HG02943 (cell line): ENCODE results near the gene LRFN5.
"Not testable (repeated sequence)": the region's sequence is repeated elsewhere in the genome, so short reads cannot be mapped to it uniquely, and the experiment has no call there.

ENCODE experiments used
- ATAC-seq: cut with Tn5 transposase; IDR thresholded peaks from one replicate; pipeline ENCODE4 v1.9.1; 2021; ENCODE audit warnings: mild to moderate bottlenecking, low read depth, moderate library complexity; ENCODE audit not compliant: unreplicated experiment

LRFN5 gene

DNA sequence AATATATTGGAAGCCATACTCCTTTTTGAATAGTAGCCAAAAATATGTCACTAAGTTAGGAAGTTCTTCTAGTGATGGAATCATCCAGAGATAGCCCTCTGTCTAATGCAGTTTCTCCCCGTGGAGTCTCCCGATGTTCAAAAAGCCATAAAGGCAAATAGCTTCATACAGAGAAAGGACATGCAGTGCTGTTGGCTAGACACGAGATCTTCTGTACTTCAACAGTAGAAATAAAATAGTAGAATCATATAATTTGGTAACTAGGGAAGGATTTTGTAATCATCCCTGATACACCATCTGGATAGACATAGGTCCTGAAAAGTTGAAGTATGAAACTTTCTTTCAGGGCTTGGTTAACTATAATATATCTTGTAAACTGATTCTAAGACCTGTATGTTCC, 27.6 kb downstream of the LRFN5 start:
- no peak for ATAC-seq

DNA sequence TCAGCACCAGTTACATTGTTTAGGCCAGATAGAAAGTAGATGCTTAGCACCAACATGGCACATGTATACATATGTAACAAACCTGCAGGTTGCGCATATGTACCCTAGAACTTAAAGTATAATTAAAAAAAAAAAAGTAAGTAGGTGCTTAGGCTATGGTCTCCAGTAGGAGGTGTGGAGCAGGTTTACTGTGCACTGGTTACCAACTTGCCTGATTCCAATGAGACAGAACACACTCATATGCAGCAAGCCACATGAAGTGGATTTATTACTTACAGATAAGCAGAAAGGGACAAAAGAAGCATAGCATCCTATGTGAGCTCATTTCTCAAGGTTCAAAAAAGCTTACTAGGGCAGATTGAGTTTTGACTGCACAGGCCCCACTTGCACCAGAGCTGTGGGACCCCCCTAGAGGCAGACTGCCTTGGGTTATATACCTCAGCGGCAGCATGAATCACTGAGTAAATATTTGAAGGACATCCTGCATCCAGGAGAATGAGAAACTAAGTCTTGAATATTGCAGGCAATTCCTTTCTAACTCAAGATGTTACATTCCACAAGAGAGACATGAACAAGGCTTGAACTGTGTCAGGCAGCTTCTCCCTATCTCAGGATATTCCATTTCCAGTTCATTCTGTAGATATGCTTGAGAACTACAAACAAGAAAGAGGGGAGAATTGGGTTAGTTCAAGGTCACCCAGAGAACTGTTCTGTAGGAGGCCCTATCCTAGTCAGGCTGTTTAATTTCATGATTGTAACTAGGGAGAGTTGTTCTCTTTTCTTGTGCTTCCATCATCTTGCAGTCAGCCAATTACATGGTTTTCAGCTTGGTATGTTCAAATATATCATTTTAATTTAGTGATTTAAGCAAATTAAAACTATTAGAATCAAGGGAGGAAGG, 30.1 kb downstream of the LRFN5 start:
- ATAC-seq, result no peak

DNA sequence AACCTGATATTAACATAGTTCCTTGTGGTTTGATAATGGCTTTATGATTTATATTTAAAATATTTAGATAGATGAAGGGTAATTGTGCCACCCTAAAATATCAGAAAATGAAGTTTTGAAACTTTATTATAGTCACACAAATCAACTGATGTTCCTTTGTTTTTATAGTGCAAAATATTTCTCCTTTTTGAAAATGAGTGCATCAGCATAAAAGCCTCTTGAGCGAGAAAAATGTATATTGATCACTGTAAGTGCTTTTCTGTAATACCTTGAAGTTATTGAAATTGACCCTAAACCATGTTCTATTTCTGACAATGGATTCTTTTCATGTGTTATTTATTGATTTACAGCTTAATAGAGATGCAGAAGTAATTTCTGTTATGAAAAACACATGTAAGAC, 35.0 kb downstream of the LRFN5 start:
- no peak for ATAC-seq

DNA sequence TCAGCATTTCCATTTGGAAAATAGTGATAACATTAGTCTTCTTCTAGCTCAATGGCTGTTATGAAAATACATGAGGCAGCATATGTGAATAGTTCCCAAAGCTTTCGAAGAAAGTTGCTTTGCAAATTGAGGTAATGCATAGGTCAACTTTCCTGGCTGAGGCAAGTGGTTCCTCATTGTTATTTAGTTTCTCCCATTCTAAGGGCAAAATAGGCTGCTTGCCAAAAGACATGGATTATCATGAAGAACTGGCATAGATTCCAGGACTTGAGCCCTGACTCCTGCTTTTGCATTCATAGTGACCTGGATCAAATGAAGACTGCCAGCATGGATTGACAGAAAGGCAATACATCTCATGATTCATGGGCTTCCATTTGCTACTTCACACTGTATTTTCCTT, 35.7 kb downstream of the LRFN5 start:
- ATAC-seq, result no peak

DNA sequence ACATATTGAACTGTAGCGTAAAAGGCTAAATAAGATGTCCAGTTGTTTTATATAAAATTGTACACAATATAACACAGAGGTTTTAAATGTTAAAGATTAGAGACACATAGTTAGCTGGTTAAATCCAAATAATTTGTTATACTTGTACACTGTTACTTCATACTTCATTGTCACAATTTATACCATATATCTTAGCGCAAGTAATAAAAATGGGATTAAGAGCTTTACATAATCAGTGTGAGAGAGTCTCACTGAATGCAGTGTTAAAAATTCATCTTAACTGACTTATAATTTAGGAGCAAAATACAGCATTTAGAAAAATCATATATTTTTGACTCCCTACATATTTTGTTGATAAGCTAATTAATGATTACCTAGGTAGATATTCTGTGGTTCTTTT, 36.1 kb downstream of the LRFN5 start:
- no peak for ATAC-seq

DNA sequence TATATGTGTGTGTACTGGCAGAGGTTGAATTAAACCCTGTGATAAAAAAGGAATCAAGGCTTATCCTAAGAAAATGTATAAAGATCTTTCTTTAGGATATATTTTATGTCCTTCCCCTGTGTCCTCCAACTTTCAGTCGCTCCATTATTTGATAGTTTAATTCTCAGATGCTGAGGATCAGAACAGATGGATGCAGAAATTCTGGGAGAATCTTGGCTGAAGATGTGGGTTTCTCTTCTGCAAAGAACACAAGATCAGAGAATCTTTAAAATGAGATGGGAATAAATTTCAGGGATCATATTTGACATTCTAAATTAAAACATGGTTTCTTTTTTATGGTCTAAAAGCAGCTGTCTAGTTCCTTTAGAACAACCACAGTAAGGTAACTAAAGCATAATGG, 37.9 kb downstream of the LRFN5 start:
- ATAC-seq, result no peak

DNA sequence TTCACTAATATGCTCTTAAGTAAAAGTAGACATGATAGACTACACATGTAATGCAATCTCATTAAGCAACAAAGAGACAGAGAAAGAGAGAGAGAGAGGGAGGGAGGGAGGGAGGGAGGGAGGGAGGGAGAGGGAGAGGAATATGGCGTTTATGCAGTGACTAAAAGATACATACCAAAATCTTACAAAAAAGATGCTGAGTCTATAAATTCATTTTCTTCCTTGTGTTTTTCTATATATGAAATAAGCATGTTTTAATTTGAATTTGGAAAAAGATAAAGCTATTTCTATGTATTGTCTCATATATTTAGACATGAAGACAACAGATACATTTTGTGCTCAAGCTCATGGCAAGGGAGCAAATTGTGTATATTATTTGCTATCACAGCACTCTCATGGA, 44.1 kb downstream of the LRFN5 start:
- no peak for ATAC-seq

DNA sequence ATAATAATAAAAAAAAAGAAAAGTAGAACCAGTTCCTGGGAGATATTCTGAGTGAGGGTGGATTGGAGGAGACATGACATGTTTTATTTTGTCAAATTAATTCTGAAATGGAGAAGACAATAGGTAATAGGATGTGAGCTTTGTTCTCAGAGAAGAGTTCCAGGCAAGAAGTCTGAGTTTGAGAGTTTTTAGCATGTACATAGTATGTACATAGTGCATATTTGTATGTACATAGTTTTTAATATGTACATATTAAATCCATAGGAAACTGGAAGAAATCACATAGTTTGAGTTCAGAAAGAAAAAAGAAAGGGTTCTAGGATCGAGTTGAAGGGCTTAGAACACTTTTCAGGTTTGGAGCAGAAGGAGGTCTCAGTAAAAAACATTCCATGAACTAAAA, 47.5 kb downstream of the LRFN5 start:
- ATAC-seq, result no peak

DNA sequence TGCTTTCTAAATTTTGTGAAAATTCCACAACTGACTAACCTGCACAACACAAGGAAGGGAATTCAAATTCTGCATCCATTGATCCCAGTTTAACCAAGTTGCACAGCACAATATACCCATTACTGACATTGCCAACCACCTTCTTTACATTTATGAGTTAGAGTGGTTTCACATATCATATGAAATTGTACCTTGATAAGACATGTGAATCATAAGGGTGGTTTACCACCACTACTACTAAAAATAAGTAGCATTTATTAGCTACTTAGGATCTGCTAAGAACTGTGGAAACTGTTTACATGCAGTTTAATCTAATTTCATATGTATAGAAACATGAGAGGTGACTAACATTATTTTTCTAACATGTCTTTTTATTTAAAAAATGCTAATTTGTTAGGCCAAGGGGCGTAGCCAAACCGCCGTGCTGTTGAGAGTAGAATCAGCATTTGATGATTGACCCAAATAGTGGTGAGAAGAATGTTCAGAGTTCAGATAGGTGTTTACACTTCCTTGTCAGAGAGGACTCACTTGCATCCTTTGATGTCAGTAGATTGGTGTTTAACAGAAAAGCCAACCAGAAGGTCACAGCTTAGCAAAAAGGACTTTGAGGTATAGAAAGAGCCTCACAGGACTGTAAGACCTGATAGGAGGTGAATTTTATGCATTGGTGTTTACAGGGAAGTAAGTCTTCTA, 56.2 kb downstream of the LRFN5 start:
- ATAC-seq, result no peak

DNA sequence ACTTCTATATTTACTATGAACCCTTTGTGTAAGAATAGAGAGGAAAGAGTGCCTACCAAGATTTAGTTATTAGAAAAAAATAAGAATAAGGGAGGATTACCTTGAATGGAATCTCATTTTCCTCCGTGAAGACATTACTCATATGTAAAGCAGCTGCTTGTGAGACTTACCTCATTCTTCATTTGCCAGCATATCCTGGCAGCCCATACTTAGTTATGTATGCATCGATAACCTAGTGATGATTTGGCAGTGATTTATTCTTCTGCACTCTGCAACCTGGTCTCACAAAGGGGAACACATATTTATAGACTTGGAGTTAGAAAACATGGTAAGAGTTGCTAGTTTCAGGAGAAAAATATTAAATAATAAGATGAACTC, 56.8 kb downstream of the LRFN5 start:
- no peak for ATAC-seq

DNA sequence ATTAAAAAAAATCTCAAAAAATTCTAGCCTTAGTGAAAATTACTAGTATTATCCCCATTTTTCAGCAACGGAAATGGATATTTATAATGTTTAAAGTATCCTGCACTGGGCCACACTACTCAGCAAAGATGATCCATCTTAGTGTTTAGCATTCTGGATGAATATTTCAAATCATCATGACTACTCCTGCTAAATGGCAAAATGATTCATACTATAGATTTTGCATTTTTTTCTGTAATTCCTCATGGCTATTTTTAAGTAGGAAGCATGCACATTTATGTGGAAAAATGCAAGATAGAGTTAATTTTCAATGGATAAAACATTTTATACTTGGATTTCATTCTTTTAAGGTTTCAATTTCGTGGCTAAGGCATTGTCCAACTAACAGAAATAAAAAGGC, 59.6 kb downstream of the LRFN5 start:
- no peak for ATAC-seq

DNA sequence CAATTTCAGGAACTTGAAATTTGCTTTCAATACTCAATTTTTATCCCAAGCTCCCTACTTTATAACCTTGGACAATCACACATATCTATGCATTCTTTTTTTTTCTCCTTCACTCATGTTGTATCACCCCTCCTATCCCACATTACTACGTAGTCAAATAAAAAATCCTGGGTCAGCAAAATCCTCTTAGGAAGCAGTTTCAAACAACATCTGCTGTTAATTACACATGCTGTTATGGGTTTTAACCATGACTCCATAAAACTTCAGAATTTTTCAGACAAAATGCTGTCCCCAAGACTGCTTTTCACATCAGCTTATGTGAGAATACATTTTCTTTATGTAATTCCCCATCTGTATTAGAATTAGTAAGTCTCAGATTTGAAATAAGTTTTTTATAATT, 61.7 kb downstream of the LRFN5 start:
- no peak for ATAC-seq

DNA sequence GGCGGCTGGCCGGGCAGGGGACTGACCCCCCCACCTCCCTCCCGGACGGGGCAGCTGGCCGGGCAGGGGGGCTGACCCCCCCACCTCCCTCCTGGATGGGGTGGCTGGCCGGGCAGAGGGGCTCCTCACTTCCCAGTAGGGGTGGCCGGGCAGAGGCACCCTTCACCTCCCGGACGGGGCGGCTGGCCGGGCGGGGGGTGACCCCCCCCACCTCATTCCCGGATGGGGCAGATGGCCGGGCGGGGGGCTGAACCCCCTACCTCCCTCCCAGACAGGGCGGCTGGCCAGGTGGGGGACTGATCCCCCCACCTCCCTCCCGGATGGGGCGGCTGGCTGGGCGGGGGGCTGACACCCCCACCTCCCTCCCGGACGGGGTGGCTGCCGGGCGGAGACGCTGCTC, 66.9 kb downstream of the LRFN5 start:
- not testable (repeated sequence) for ATAC-seq

DNA sequence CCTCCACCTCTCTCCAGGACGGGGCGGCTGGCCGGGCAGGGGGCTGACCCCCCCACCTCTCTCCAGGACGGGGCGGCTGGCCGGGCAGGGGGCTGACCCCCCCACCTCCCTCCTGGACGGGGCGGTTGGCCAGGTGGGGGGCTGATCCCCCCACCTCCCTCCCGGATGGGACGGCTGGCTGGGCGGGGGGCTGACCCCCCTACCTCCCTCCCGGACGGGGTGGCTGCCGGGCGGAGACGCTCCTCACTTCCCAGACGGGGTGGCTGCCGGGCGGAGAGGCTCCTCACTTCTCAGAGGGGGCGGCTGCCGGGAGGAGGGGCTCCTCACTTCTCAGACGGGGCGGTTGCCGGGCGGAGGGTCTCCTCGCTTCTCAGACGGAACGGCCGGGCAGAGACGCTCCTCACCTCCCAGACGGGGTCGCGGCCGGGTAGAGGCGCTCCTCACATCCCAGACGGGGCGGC, 67.9 kb downstream of the LRFN5 start:
- not testable (repeated sequence) for ATAC-seq

DNA sequence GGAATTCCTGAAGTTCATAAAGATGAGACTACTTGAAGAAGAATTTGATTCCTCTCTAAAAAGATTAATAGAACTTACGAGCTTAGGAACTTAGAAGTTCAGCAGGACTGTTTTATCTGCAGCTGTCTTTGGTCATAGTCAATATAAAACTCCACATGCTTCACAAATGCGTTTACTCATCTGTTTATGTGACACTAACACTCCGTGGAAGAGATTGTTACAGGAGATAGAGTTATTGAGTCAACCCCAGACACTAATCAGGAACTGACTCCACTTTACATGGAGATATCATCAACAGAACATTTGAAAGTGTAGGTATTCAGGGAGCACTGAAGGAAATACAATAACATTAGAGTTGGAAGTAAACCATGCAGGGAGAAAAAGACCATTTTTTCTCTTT, 92.8 kb downstream of the LRFN5 start:
- no peak for ATAC-seq

DNA sequence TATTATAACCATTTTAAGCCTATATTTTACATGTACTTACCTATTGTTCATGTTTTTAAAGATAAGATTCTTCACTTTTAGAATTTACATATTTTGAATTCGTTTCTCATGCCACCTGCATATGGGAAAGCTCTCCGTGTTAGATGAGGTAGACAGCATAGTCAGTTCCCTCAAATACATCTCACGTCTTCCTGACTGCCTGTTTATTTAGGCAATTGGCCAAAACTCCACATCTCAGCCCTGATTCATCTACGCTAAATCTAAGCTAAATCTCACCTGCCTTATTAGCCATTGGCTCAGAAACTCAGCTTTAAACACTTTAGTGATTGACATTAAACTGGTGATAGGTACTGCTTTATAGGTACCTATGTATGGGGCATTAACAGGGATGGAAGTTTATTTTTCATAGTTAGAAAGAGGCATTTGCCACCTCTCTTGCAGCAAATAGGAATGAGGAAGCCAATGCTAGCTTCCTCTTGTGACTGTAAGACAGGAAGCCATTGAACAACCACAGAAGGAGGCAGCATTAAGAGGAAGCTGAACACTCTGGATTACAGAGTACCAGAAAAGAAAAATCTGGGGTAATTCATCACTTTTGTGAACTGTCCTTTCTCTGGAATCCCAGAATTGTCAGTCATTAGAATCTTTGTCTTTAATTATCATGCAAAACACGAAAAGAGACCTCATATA, 111.9 kb downstream of the LRFN5 start:
- no peak for ATAC-seq

DNA sequence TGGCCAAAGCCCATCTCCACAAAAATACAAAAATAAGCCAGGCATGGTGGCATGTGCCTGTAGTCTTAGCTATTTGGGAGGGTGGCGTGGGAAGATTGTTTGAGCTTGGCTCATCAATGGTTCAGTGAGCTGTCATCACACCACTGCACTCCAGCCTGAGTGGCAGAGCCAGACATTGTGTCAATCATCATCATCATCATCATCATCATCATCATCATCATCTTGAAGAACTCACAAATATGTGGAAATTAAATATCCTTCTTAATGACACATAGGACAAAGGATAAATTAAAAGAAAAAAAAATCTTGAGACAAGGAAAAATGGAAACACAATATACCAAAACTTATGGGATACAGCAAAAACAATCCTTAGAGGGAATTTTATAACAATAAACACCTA, 132.5 kb downstream of the LRFN5 start:
- no peak for ATAC-seq

DNA sequence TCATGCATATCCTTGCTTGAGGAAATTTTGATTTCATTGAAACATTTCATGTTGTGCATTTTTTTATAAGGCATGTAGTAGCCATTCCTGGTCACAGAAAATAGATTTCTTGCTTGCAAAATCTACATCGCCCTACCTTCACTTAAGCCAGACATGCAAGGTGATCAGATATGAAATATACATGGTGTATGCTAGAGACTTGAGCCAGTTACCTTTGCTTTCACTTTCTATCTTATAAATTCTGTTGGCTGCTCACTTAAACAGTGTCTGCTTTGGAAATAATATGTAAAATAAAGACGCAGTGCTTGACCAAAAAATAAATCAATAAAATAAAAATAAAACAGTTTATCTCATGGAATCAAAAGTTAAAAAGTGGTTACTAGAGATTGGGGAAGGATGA, 136.5 kb downstream of the LRFN5 start:
- ATAC-seq, result no peak

DNA sequence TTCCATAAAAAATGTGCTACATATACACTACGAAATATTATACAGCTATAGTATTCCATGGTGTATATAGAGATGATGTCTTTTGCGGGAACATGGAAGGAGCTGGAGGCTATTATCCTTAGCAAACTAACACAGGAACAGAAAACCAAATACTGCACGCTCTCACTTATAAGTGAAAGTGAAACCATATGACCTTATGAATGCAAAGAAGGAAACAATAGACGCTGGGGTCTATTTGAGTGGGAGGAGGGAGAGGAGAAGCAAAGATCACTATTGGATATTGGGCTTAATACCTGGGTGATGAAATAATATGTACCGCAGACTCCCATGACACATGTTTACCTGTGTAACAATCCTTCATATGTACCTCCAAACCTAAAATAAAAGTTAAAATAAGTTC, 142.8 kb downstream of the LRFN5 start:
- ATAC-seq, result no peak

DNA sequence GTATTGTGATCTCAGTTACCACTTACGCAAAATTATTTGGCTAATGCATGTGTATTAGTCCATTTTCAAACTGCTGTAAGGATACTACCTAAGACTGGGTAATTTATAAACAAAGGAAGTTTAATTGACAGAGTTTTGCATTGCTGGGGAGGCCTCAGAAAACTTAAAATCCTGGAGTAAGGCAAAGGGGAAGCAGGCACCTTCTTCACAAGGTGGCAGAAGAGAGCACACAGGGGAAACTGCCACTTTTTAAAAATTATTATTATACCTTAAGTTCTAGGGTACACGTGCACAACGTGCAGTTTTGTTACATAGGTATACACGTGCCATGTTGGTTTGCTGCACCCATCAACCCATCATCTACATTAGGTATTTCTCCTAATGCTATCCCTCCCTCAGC, 143.9 kb downstream of the LRFN5 start:
- not testable (repeated sequence) for ATAC-seq

DNA sequence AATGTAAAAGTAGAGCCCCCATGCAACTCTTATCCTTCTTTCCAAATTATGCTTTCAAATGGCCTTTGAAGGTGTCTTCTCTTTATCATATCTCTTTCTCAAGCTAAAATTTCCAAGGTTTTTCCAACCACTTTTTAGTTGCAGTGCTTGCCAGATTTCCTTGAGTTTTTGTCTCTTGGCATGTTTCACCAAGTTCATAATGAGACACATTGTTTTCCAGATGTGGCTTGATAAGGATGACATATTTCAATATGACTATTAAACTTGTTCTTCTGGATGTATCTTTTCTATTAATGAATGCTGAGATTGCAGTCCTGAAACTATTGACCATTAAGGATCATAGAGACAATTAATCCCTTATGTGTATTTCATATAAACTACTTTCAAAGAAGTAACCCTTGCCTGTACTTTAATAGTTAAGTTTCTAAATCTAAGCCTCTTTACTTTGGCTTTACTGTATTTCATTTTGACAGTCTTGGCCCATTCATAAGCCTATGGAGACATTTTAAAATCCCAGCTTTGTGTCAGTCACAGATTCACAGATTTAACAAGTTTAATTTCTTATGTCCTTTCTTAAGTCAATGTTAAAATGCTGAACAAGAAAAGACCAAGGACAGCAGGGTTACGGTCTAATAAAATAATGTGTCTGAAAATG, 151.5 kb downstream of the LRFN5 start:
- no peak for ATAC-seq
